ENCODE data around the gene CMSS1.
"Not testable (repeated sequence)": the region's sequence is repeated elsewhere in the genome, so short reads cannot be mapped to it uniquely, and the experiment has no call there.

The CMSS1 gene

GRCh38 chr3:100221159-100221558 is 403.5 kb downstream of the CMSS1 start:
- H3K4me3 Mint-ChIP-seq = no peak overlapping the region

GRCh38 chr3:100225193-100225592 is 407.5 kb downstream of the CMSS1 start:
- Mint-ChIP-seq H3K4me1 (peaks cover 6% of the 10 kb centered on the region), H3K9me3 (no peaks in the 10 kb centered on the region), H3K27ac (no peak overlapping the region), H3K36me3 (no peaks in the 10 kb centered on the region), H3K27me3 (peaks cover 6% of the 10 kb centered on the region), H3K4me3 (no peak overlapping the region)

More at GRCh38 chr3:100221159-100221558, 403.5 kb downstream of the CMSS1 start:
- Mint-ChIP-seq H3K36me3 (no peaks in the 10 kb centered on the region), H3K27ac (no peak overlapping the region), H3K27me3 (peaks cover 12% of the 10 kb centered on the region), H3K4me1 (no peaks in the 10 kb centered on the region), H3K9me3 (peaks cover 5% of the 10 kb centered on the region)

DNA sequence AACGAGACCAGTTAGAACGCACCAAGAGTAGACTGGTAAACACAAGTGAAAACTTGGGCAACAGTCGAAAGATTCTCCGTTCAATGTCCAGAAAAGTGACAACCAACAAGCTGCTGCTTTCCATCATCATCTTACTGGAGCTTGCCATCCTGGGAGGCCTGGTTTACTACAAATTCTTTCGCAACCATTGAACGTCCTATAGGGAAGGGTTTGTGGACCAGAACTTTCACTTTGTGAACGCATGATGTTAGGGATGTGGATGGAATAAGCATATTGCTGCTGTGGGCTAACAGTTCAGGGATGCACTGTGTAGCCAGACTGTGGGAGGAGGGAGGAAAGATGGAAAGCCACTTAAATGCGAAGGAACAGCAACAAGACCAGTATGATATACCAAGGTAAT is 408.2 kb downstream of the CMSS1 start:
- peaks cover 6% of the 10 kb centered on the region for H3K4me1 Mint-ChIP-seq
- peaks cover 2% of the 10 kb centered on the region for H3K27me3 Mint-ChIP-seq
- no peak overlapping the region for H3K4me3 Mint-ChIP-seq
- H3K27ac Mint-ChIP-seq = no peak overlapping the region
- H3K9me3 Mint-ChIP-seq = no peaks in the 10 kb centered on the region
- no peaks in the 10 kb centered on the region for H3K36me3 Mint-ChIP-seq

DNA sequence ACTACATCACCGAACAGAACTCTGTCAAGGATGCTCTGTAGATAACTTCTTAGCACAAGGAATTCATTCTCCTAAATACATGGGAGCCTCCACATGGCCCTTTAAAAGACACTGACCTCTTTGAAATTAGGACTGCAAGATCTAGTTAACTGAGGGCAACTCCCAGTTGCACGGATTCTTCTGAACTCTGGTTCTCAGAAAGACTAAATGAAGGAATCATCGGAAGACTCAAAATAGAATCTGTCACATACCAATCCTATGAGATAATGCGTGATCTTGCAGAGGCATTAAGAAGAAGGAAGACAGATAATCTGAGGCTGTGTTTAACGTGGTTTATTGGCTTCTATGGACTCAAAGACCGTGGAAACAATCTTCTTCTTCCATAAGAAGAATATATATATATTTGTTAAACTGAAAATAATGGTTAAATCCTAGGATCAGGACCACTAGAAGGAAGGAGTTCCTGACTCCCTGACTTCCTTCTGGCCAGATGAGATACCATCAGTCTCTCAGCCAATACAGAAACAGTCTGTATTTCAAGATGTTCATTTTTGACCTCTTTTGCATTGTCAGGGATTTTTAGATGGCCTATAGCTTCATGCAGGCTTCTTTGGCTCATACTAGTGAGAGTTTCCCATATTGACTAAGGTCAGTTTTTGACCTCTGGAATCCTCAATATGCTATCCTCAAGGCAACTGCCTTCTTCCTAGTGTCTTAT is 409.2 kb downstream of the CMSS1 start:
- peaks cover 6% of the 10 kb centered on the region for H3K4me1 Mint-ChIP-seq
- H3K36me3 Mint-ChIP-seq = no peaks in the 10 kb centered on the region
- no peaks in the 10 kb centered on the region for H3K9me3 Mint-ChIP-seq
- H3K4me3 Mint-ChIP-seq = no peak overlapping the region
- peaks cover 1% of the 10 kb centered on the region for H3K27me3 Mint-ChIP-seq
- H3K27ac Mint-ChIP-seq = no peak overlapping the region

DNA sequence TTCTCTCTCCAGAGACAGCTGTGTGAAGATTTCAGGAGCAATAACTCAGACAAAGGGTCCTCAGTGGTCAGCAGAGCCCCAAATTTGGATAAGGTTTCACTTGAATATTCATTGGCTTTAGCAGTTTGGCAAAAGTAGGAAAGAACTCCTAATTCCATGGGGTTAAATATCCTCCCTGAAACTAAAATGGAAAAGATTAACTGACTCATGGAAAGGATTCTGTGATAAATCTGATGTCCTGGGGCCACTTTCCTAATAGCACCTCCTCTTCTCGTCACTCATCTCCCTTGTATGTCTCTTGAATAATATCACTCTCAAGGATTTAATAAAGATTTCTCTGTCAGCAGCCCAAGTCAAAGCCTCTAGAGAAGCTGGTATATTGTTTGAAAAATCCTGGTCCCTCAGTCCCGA is 409.9 kb downstream of the CMSS1 start:
- Mint-ChIP-seq H3K27me3 (peaks cover 1% of the 10 kb centered on the region), H3K4me1 (peaks cover 6% of the 10 kb centered on the region), H3K27ac (no peak overlapping the region), H3K9me3 (no peaks in the 10 kb centered on the region), H3K4me3 (no peak overlapping the region), H3K36me3 (no peaks in the 10 kb centered on the region)

GRCh38 chr3:100228247-100228646 is 410.6 kb downstream of the CMSS1 start:
- H3K27ac Mint-ChIP-seq = no peak overlapping the region
- peaks cover 1% of the 10 kb centered on the region for H3K27me3 Mint-ChIP-seq
- peaks cover 6% of the 10 kb centered on the region for H3K4me1 Mint-ChIP-seq
- H3K9me3 Mint-ChIP-seq = no peaks in the 10 kb centered on the region
- H3K4me3 Mint-ChIP-seq = no peak overlapping the region
- no peaks in the 10 kb centered on the region for H3K36me3 Mint-ChIP-seq

GRCh38 chr3:100229188-100229587 is 411.5 kb downstream of the CMSS1 start:
- H3K27me3 Mint-ChIP-seq, H3K4me3 Mint-ChIP-seq, H3K36me3 Mint-ChIP-seq, H3K9me3 Mint-ChIP-seq, H3K4me1 Mint-ChIP-seq: not testable (repeated sequence)
- H3K27ac Mint-ChIP-seq = peak overlapping the region; percentile 52

GRCh38 chr3:100230710-100231109 is 413.0 kb downstream of the CMSS1 start:
- H3K9me3 Mint-ChIP-seq = no peaks in the 10 kb centered on the region
- H3K4me3 Mint-ChIP-seq = no peak overlapping the region
- peaks cover 6% of the 10 kb centered on the region for H3K4me1 Mint-ChIP-seq
- no peak overlapping the region for H3K27ac Mint-ChIP-seq
- H3K27me3 Mint-ChIP-seq = peaks cover 1% of the 10 kb centered on the region
- no peaks in the 10 kb centered on the region for H3K36me3 Mint-ChIP-seq

Measured in activated naive CD4-positive, alpha-beta T cell treated with anti-CD3 and anti-CD28 coated beads, Interleukin-2, amount 50 U/mL, for 24 hours (primary cell).